Natural killer cell (primary cell): Measurements from ENCODE around the gene DUSP2. TPM values are rescaled to one million over a fixed set of nuclear protein-coding genes. Genes with fewer than 3 reads are reported as not detected.

ENCODE experiments used
- ATAC-seq, 3 donors: fragments of 150-1000 bp in 2 of 3; fragments of 200-7000 bp in 1 of 3; cut with Tn5 transposase; 1 replicate in 1 of 3; 2 replicates in 2 of 3; pipeline ENCODE4 v1.10.0; 2021; ENCODE audit warnings: mild to moderate bottlenecking in 2 of 3, moderate library complexity in 2 of 3
- DNase-seq, 2 donors: peaks; one replicate each; pipeline versions ENCODE4 v3.0.0 to v3.0.0-alpha.2; 2013 to 2021; ENCODE audit warnings: mixed read lengths in 1 of 2
- H3K27ac ChIP-seq: one replicate; pipeline ENCODE4 v1.5.1; 2013; ENCODE audit warnings: mild to moderate bottlenecking, low read length
- H3K27me3 ChIP-seq: one replicate; pipeline ENCODE4 v1.6.1; 2013; ENCODE audit warnings: low read length; ENCODE audit not compliant: control insufficient read depth, insufficient read depth
- H3K36me3 ChIP-seq: one replicate; pipeline ENCODE4 v1.6.1; 2013; ENCODE audit warnings: low read length; ENCODE audit not compliant: control insufficient read depth, insufficient read depth
- H3K4me1 ChIP-seq: one replicate; pipeline ENCODE4 v1.6.1; 2013; ENCODE audit warnings: low read length; ENCODE audit not compliant: control insufficient read depth, insufficient read depth
- H3K4me3 ChIP-seq: one replicate; pipeline ENCODE4 v1.5.1; 2013; ENCODE audit warnings: low read length
- H3K9me3 ChIP-seq: one replicate; pipeline ENCODE4 v1.6.1; 2013; ENCODE audit warnings: low read length; ENCODE audit not compliant: control insufficient read depth, insufficient read depth
- H3K27ac Mint-ChIP-seq, 2 donors: one replicate each; pipeline ENCODE4 v1.8.0; 2022; ENCODE audit warnings: mild to moderate bottlenecking in 2 of 2, mixed read lengths in 2 of 2, moderate library complexity in 1 of 2
- H3K27me3 Mint-ChIP-seq, 2 donors: one replicate each; pipeline ENCODE4 v1.8.0; 2022; ENCODE audit warnings: low read depth in 2 of 2, mixed read lengths in 2 of 2
- H3K36me3 Mint-ChIP-seq: one replicate; pipeline ENCODE4 v1.8.0; 2022; ENCODE audit warnings: mixed read lengths
- H3K4me1 Mint-ChIP-seq, 2 donors: one replicate each; pipeline ENCODE4 v1.8.0; 2022; ENCODE audit warnings: mixed read lengths in 2 of 2
- H3K4me3 Mint-ChIP-seq: one replicate; pipeline ENCODE4 v1.8.0; 2022; ENCODE audit warnings: mild to moderate bottlenecking, moderate library complexity, mixed read lengths
- H3K9me3 Mint-ChIP-seq, 2 donors: one replicate each; pipeline ENCODE4 v1.8.0; 2022; ENCODE audit warnings: mixed read lengths in 2 of 2
- CTCF ChIP-seq: fragments of 200-600 bp; IDR thresholded peaks from one replicate; pipeline ENCODE4 v1.8.0; 2022; ENCODE audit warnings: antibody characterized with exemption
- WGBS: methylation state at CpG from one replicate; pipeline ENCODE4 v1.1.7; 2013; ENCODE audit warnings: missing lambda C conversion rate; ENCODE audit not compliant: insufficient coverage; 5-methylcytosine and 5-hydroxymethylcytosine counted together
- intact Hi-C: fragments of 100-400 bp; cut with micrococcal nuclease; formaldehyde crosslinking; loops from one replicate; pipeline ENCODE4 v1.14.2; 2022
- total RNA-seq, 4 donors: library from RNA; stranded (reverse); fragments of 120-200 nt in 1 of 4; gene quantifications; one replicate each; pipeline versions ENCODE4 v1.2.3 to v1.2.4, GENCODE V29; 2013 to 2022

DUSP2 gene
- total RNA-seq, 3 donors from 2014 or later (not counting 1 experiment from before 2014, with no cell fraction given) = 300 to 564 (median 432) TPM

GRCh38 chr2:96104487-96104861 lies 40.8 kb downstream of the DUSP2 start:
- Histone ChIP-seq H3K4me1 (no peaks in the 10 kb centered on the region), H3K27me3 (no peaks in the 10 kb centered on the region), H3K4me3 (no peak overlapping the region), H3K27ac (no peak overlapping the region), H3K9me3 (peaks cover 18% of the 10 kb centered on the region), H3K36me3 (no peaks in the 10 kb centered on the region)
- WGBS = 92% methylated on average over 6 of the region's 6 CpGs
- peak in 1 of 2 donors; percentile 9 for DNase-seq
- Mint-ChIP-seq H3K9me3 (peaks cover 0 to 3% of the 10 kb centered on the region in 2 donors), H3K4me3 (no peak overlapping the region), H3K27me3 (peaks cover 0 to 5% of the 10 kb centered on the region in 2 donors), H3K4me1 (no peaks in the 10 kb centered on the region), H3K27ac (no peak overlapping the region), H3K36me3 (no peaks in the 10 kb centered on the region)
- ATAC-seq = no peak
- intact Hi-C loops = no loop called here
- no peak for TF ChIP-seq CTCF

DNA sequence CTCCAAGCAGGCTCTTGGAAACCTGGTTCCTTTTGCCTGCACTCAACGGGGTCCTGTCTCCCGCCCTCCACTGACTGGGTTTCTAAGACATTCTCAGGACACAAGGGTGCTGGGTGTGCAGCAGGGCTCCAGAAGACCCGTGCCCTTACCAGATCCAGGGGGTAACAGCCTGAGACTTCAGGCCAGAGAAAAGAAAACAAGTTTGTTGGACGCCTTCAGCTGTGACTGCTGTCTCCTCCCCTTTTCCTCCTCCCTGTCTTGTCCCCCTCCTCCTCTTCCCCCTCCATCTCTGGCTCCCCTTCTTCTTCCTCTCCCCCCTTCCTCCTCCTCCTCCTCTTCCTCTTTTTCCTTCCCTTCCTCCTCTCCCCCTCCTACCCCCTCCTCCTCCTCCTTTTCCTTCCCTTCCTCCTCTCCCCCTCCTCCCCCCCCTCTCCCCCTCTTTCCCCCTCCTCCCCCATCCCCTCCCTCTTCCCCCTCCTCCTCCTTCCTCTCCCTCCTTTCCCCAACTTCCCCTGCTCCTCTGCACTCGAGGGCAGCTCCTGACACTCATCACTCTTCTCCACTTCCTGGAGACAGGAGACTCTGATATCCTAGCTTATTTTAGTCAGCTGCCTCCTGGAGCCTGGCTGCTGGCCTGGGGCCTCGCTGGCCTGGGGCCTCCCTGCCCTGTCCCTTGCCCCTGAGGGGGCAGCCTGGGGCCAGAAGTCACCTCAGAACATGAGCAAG lies 41.3 kb downstream of the DUSP2 start:
- DNase-seq (peak in 1 of 2 donors; percentile 11), ATAC-seq (no peak)
- H3K4me1 Mint-ChIP-seq = no peaks in the 10 kb centered on the region
- Histone ChIP-seq H3K27me3 (no peaks in the 10 kb centered on the region), H3K36me3 (no peaks in the 10 kb centered on the region), H3K4me3 (no peak overlapping the region), H3K4me1 (no peaks in the 10 kb centered on the region), H3K27ac (no peak overlapping the region), H3K9me3 (peaks cover 18% of the 10 kb centered on the region)
- intact Hi-C loops = no loop called here
- no peaks in the 10 kb centered on the region for H3K36me3 Mint-ChIP-seq
- H3K9me3 Mint-ChIP-seq = peaks cover 0 to 3% of the 10 kb centered on the region in 2 donors
- WGBS = 38% methylated on average over 6 of the region's 6 CpGs
- no peak overlapping the region for H3K27ac Mint-ChIP-seq
- H3K27me3 Mint-ChIP-seq = peaks cover 0 to 5% of the 10 kb centered on the region in 2 donors
- no peak for TF ChIP-seq CTCF
- no peak overlapping the region for H3K4me3 Mint-ChIP-seq

DNA sequence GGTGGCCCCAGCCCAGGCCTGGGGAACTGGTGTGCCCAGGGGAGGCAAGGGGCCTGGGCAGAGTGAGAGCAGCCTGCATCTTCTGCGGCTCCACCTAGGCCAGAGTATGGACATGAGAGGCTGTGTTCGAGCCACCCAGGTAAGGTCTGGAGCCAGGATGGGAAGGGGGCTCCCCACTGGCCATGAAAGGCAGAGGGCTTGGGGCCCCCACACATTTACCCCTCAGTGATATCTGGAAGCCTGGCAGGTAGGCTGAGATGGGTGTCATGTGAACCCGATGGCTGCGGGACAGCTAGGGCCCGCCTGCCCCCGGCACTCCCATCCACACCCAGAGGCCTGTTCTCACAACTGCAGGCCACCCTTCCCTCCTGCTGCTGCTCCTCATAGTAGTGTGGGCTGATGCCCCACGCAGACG lies 42.0 kb downstream of the DUSP2 start:
- H3K36me3 ChIP-seq = no peaks in the 10 kb centered on the region
- H3K27ac ChIP-seq = no peak overlapping the region
- no peaks in the 10 kb centered on the region for H3K4me1 Mint-ChIP-seq
- peaks cover 0 to 3% of the 10 kb centered on the region in 2 donors for H3K9me3 Mint-ChIP-seq
- no peak overlapping the region for H3K4me3 Mint-ChIP-seq
- no peaks in the 10 kb centered on the region for H3K4me1 ChIP-seq
- peaks cover 0 to 5% of the 10 kb centered on the region in 2 donors for H3K27me3 Mint-ChIP-seq
- intact Hi-C loops = no loop called here
- H3K36me3 Mint-ChIP-seq = no peaks in the 10 kb centered on the region
- H3K4me3 ChIP-seq = no peak overlapping the region
- H3K27ac Mint-ChIP-seq = no peak overlapping the region
- ATAC-seq (no peak), DNase-seq (peak in 1 of 2 donors; percentile 14)
- TF ChIP-seq CTCF = no peak
- WGBS = 94% methylated on average over 8 of the region's 8 CpGs
- H3K9me3 ChIP-seq = peaks cover 18% of the 10 kb centered on the region
- no peaks in the 10 kb centered on the region for H3K27me3 ChIP-seq
